GM12874 (cell line): ENCODE results near the gene TMEM178B.

Source experiments
- CTCF ChIP-seq: IDR thresholded peaks from 2 replicates; pipeline ENCODE4 v1.5.1; 2011; ENCODE audit warnings: low read depth, mild to moderate bottlenecking, control low read depth, low read length, moderate library complexity; ENCODE audit not compliant: insufficient read depth

The TMEM178B gene

DNA sequence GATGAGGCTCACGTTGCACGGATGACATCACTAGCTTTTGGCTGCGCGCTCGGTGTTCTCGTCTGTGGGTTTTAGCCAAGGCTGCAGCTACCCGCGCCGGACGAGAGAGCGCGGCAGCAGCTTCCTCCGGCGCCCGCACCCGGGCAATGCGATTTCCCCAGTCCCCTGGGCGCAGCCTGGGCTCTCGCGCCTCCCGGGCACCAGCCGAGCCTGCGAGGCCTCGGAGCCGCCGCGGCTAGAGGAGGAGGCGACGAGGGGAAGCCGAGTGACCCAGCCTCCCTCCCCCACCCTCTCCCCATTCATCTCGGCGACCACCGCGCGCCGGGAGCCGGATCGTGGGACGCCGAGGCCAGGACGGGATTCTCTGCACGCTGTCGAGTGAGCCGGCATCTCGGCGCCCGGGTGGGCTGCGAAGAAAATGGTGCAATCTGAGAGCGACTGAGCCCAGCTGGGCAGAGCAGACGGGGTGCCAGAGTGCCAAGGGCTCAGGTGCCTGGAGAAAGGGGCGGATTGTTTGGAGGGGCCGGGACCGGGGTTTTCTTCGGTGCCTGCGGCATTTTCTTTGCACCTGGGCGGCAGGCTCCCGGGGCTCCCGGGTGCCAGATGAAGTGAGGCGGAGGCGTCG is 1.2 kb upstream of the TMEM178B start:
- no peak for TF ChIP-seq CTCF

- no peak for TF ChIP-seq CTCF
Measured at GRCh38 chr7:141073173-141073640, 657 bp upstream of the TMEM178B start.

- TF ChIP-seq CTCF: no peak
Measured at GRCh38 chr7:141074162-141074991, 513 bp downstream of the TMEM178B start.

DNA sequence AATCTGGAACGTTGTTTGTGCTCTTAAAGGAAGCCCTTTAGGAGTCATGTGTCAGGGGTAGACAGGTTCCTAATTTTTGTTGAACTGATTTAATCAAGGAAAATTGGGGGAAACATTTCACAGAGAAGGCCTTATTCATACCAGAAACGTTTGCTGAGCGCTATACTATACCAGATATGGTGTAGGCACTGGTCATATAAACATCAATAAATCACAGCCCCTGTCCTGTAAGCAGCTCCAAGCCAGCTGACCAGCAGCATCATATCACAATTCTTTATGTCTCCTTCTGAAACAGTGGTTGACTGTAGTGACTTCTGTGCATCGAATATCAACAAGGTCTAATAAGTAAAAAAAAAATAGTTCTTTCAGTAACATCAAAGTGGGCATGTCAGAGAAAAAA is 1.1 kb downstream of the TMEM178B start:
- no peak for TF ChIP-seq CTCF

DNA sequence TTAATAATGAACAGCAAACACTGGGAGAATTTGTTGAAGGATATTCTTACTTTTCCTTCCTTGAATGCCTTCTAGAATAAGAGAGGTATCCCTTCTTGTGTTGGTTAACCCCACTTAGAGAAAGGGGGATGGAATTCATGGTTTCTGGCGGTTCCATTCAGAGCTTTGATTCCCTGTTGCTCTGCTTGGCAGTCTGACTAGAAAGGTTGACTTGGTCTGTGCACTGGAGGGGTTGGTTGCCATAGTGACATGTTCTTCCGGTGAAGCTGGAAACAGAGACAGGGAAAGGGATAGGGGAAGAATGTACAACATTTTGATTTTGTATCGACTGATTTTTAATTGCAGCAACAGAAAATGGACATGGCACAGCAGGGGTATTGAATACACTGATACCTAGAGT is 2.5 kb downstream of the TMEM178B start:
- no peak for TF ChIP-seq CTCF

- TF ChIP-seq CTCF: no peak
Measured at GRCh38 chr7:141079219-141079618, 5.4 kb downstream of the TMEM178B start.

DNA sequence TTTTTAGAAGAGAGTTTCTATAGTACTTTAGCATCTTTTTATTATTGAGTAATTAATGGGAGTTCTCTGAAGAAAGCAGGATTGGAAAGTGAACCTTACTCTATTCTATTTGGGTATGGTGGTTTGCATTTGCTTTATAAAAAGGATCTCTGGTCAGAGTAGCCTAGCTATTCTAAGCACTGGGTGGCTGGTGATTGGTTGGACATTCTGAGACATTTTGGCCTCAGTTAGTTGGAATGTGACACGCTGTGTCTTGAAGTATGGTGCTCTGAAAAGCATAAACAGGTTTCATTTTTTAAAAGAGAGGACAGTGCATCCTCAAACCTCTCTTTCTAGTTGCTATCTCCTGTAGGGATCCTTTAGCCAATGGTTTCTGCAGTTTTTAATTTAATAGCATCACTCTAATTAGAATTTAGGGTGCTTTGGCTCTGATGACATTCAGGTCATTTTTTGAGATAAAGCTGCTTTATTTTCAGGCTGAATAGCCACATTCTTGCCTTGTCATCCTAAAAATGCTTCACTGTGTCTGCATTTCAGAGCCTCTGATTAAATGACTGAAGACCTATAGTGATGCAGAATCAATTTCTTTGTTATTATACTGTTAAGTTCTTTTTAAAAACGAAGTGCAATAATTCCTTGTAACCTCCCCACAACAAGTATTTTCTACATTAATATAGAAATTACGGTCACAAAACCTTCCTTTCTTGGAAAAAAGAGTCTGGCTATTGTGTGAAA is 20.6 kb downstream of the TMEM178B start:
- TF ChIP-seq CTCF: no peak
